GM19397 (cell line): Measurements from ENCODE around the gene SMYD4.
A peak's percentile ranks its signal among the peaks of the same experiment; 100 is the strongest.
"Not testable (repeated sequence)": the region's sequence is repeated elsewhere in the genome, so short reads cannot be mapped to it uniquely, and the experiment has no call there.

Source experiments
- ATAC-seq: cut with Tn5 transposase; IDR thresholded peaks from one replicate; pipeline ENCODE4 v1.9.1; 2021; ENCODE audit warnings: mild to moderate bottlenecking, moderate library complexity; ENCODE audit not compliant: unreplicated experiment

The SMYD4 gene

GRCh38 chr17:1829592-1830257 lies at the start of gene SMYD4, which contains the start of gene RPA1:
Gene SMYD4 (minus strand): TSS chr17:1829902. CDS start chr17:1827994, 1,908 bp downstream.
Gene RPA1 (plus strand): TSS chr17:1830005. CDS start chr17:1830094, 89 bp downstream.
- ATAC-seq = peak; percentile 88

- ATAC-seq = no peak
Measured at GRCh38 chr17:1878419-1879121, 48.9 kb upstream of the SMYD4 start.

- ATAC-seq = no peak
Measured at GRCh38 chr17:1875597-1875996, 45.9 kb upstream of the SMYD4 start.

GRCh38 chr17:1873418-1873817 lies 43.7 kb upstream of the SMYD4 start:
- no peak for ATAC-seq

DNA sequence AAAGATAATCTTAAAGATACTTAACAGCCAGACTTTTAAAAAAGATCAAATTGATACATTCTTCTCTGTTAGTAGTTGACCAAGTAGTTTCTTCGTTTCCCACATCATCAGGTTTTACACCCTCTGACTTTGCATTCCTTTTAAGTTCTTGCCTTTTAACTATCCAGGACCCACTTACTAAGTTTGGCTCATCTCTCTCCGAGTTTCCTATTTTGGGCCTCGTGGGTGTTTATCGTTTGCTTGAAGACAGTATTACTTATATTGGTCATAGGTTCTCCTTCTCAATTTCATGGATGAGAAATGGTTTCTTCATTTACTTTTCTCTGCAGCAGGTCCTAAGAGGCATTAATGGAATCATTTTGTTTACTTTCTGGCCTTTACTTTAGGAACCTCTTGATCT lies 43.3 kb upstream of the SMYD4 start:
- ATAC-seq = no peak

DNA sequence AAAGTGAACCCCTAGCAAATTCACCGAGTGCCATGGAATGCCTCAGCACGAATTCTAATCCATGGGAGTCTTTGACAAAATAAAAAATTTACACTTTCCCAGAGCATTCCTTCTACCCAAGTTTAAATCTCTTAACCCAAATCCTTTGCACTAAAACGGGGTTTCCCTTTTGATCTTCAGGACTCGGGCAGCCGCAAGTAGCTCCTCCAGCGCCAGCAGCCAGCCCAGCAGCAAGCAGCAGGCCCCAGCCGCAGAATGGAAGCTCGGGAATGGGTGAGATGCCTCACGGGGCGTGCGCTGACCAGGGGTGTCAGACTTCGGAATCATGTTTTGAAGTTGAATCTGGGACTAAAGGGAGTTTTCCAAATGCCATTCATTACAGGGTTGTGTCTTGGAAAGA lies 42.6 kb upstream of the SMYD4 start:
- no peak for ATAC-seq

DNA sequence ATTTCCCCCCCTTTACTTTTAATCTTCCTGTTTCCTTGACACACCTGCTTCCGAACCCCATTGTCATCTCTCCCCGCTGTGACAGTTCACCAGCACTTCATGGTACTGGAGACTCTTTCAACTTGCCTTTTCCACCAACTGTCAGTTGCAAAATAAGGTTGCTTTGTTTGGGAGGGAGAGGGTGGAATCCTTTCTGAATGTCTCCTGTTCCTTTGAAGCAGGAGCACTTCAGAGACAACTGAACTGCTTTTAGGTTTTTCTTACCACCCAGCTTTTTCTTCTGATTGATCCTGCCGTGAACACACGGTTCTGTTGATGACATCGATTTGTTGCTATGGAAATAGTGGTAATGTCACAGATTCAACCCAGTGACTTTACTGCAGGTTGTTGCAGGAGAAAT lies 42.1 kb upstream of the SMYD4 start:
- ATAC-seq = no peak

- ATAC-seq = no peak
Measured at GRCh38 chr17:1870592-1870991, 40.9 kb upstream of the SMYD4 start.

GRCh38 chr17:1868090-1868489 lies 38.4 kb upstream of the SMYD4 start:
- ATAC-seq = no peak

GRCh38 chr17:1867307-1867706 lies 37.6 kb upstream of the SMYD4 start:
- no peak for ATAC-seq

DNA sequence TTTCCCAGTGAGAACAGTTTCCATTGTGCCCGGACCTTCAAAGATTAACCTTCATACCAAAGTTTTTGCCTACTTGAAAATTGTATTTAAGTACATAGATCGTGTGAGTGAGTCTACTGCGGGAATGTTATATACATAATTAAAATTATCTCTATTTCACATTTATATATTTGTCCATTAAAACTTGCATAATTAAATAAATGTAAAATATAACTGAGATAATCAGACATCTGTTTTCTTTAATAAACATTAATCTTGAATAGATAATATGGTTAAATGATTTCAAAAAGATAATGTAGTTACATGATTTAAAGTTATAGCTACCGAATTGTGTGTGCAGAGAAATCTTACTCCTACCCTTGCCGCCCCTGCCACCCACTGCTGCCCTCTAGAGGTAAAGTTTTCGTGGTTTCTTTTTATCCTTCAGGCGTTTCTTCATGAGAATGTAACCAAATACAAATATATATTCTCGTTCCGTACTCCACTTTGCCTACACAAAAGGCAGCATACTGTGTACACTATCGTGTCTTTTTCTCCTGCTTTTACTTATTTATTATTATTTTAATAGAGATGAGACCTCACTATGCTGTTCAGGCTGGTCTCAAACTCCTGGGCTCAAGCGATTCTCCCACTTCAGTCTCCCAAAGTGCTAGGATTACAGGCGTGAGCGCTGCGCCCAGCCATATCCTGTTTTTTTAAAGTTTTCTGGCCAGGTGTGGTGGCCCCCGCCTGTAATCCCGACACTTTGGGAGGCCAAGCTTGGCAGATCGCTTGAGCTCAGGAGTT lies 35.7 kb upstream of the SMYD4 start:
- no peak for ATAC-seq

GRCh38 chr17:1861391-1862010 lies 31.8 kb upstream of the SMYD4 start:
- no peak for ATAC-seq

DNA sequence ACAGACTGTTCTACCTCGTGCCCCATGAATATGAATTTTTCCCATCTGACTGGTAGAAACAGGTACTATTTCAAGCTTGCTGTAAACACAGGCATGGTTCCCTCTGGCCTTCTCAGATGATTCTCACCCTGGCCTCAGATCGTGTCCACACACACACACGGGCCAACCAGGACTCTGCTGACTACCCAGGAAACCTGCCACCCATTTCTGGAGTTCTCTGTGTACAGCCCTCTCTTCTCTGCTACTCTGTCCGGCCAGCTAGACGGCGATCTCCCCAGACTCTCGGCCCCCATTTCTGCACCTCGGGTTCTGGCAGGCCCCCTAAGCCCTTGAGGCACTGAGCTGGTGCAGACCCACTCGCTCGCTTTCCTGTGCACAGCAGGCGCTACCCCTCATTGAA lies 31.3 kb upstream of the SMYD4 start:
- ATAC-seq = no peak

- ATAC-seq = not testable (repeated sequence)
Measured at GRCh38 chr17:1856462-1856861, 26.8 kb upstream of the SMYD4 start.

DNA sequence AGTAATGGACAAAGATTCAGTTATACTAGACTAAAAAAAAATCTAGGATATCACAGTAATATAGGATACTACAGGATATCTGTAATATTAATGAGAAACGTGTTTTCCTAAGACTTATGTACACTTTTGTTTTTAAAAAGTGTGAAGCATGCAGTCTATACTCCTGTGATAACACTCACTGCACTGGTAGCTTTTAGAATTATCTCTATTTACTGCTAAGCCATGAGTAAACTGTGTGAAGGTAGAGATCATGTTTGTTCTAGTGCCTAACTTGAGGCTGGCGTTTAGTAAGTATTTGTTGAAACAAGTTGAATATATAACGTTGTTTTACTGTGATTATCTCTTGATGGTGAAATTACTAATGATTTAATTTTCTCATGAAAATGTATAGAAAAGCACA lies 24.0 kb upstream of the SMYD4 start:
- ATAC-seq = no peak

DNA sequence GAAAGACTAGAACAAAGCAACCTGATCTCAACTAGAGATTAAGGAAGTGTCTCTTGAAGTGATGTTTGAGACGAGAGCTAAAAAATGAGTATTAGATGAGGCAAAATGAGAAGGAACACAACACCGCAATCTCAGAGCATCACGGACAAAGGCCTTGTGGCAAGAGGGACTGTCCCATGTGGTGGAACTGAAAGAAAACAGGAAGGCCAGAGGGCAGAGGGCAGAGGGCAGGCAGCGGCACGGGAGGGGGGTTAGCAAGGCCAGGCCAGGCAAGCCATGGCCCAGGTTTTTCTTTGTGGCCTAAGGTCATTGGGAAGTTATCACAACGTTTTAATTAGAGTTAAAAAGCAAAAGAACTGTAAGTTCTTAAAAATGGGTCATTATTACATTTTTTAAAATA lies 22.6 kb upstream of the SMYD4 start:
- ATAC-seq = no peak

GRCh38 chr17:1847191-1847590 lies 17.5 kb upstream of the SMYD4 start:
- ATAC-seq = no peak

GRCh38 chr17:1843947-1844346 lies 14.2 kb upstream of the SMYD4 start:
- no peak for ATAC-seq

DNA sequence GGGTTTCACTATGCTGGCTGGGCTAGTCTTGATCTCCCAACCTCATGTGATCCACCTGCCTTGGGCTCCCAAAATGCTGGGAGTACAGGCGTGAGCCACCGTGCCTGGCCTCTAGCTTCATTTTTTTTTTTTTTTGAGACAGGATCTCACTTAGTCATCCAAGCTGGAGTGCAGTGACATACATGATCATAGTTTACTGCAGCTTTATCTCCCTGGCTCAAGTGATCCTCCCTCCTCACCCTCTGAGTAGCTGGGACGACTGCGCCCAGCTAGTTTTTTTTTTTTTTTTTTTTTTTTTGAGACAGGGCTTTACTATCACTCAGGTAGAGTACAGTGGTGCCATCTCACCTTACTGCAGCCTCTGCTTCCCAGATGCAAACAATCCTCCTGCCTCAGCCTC lies 9.8 kb upstream of the SMYD4 start:
- ATAC-seq = no peak

DNA sequence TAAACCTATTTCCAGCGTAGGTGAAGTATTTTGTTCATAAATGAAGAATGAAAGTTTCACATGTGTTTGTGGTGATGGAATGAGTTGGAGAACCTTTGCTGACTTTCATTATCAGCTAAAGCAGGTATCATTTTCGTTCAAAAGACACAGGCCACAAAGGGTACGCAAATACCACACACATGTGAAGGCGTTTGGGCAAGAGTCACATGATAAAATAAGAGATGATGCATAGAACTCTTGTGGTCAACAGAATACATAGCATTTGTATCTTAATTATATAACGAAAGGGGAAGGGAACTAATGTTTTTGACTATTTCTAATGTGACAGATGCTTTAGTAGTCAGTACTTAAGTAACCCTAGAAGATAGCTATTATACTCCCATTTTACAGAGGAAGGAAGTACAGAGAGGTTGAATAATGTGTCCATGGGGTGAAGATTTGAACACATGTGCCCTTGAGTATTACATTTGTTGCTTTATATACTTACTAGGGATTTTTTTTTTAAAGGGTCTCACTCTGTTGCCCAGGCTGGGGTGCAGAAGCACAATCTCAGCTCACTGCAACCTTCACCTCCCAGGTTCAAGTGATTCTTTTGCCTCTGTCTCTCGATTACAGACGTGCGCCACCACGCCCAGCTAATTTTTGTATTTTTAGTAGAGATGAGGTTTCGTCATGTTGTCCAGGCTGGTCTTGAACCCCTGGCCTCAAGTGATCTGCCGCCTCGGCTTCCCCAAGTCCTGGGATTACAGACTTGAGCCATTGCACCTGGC lies 4.9 kb upstream of the SMYD4 start:
- peak; percentile 53 for ATAC-seq

DNA sequence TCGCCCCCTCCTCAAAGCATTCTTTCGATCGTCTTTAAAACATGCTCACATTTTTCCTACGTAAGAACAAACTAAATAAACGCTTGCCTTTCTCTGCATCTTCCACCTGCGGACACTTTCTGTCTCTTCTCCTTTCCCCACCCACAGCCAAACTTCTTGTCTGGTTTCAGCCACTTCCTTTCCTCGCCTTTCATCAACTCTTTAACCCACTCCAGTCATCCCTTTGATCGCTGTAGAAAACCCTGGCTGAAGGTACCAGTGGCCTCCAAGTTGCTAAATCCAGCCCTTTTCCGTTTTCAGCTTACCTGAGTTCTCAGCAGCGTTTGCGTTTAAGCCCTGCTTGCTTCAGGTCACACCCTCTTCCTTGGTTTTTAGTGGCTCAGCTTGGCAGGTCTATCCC lies 586 bp upstream of the SMYD4 start:
- ATAC-seq = no peak
